Activated CD4-positive, alpha-beta T cell treated with anti-CD3 and anti-CD28 coated beads for 1 hour (primary cell): Measurements from ENCODE around the gene BMAL1.
A peak's percentile ranks its signal among the peaks of the same experiment; 100 is the strongest.
"Not testable (repeated sequence)": the region's sequence is repeated elsewhere in the genome, so short reads cannot be mapped to it uniquely, and the experiment has no call there.

Source experiments
- DNase-seq: peaks from one replicate; pipeline ENCODE4 v3.0.0-alpha.2; 2020

Gene BMAL1

DNA sequence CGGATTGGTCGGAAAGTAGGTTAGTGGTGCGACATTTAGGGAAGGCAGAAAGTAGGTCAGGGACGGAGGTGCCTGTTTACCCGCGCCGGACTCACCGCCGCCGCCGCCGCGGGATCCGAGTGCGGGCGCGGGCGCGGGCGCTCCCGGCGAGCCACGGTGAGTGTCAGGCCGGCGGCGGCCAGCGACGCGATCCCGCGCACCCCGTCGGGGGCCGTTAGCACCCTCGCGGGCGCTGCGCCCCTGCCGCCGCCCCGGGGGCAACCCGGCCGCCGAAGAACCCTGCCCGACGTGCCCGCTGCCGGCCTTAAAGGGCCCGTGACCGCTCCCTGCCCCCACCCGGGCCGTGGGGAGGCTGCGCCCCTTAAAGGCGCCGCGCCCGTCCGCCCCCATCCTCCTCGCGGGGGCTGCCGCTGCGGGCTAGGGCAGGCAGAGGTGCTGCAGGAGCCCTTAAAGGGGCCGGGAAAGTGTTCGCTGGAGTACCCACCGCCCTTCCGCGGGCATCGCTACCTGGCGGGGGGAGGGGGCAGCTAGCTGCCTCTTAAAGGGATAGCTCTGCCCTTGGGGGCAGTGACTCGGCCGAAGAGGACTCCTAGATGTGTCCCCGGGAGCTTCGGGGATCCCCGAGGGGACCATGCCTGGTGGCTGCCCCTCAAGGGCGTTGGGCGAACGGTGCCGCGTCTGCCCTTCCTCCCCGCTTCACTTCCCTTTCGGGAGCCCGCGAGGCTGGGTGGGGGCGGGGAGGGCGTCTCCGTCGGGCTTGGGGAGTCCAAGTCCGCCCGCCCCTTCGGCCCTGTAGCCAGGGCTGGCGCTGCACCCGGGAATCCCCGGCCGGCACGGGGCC, at the start of gene BMAL1:
Gene BMAL1 (plus strand): TSS at position 23 of the 841 bp plus-strand sequence. CDS start 76,519 bp downstream, outside the sequence.
- peak; percentile 23 for DNase-seq

DNA sequence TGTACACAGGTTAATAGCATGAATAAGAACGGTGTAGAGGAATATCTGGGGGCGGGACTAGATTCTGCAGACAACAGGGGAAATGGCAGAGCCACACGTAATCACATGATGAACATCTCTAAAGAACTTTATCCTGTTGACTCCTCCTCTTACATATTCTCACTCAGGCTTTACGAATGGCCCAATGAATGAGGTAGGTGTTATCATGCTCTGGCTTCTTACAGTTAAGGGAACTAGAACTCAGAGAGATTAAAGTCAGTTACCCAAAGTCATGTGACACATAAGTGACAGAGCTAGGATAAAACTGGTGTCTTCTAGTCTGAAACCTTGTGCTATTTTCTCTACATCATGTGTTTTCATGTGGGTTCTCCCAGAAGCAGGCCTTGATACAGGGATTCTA, 49.0 kb upstream of the BMAL1 start:
- no peak for DNase-seq

DNA sequence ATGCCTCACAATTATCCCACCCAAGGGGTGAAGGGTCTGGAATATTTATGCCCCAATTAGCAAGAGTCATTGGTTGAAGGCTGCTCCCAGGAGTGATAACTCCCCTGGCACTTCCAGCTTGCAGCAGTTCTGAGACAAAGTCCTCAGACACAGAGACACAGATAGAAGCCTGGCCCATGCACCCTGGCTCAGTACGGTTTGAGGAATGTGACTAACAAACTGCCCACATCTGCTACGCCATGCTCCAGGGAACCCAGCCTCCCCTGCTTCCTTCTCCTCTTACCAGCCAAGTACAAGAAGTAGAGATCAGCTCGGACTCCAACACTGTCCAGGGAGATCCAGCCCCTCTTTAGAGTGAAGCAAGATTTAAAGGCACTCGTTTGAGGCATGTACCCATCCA, 48.5 kb upstream of the BMAL1 start:
- DNase-seq, result no peak

DNA sequence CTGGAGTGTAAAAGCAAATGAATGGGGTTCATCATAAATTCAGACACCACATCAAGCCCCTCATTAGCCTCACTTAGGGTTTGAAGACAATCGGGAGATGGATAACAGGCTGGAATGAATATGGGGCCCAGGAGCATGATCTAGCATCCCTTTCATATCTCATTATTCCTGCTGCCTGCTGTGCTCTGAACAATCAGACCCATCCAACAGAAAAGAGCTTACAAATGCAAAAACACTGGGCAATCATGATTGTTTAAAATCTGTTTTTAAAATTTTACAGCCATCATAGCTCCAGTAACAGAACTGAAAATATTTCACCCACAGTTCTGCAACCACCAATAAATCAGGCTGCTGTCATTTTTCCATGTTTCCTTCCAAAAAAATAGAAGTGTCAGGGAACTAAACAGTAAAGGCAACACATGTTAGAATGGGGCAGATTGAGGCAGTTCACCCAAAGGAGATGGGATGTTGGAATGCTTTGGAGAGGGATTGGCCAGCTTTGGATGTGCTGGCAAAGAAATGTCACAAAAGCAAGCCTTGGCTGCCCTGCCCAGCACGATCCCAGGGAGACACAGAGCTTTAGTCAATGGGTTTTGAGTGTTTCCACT, 47.8 kb upstream of the BMAL1 start:
- DNase-seq, result no peak

DNA sequence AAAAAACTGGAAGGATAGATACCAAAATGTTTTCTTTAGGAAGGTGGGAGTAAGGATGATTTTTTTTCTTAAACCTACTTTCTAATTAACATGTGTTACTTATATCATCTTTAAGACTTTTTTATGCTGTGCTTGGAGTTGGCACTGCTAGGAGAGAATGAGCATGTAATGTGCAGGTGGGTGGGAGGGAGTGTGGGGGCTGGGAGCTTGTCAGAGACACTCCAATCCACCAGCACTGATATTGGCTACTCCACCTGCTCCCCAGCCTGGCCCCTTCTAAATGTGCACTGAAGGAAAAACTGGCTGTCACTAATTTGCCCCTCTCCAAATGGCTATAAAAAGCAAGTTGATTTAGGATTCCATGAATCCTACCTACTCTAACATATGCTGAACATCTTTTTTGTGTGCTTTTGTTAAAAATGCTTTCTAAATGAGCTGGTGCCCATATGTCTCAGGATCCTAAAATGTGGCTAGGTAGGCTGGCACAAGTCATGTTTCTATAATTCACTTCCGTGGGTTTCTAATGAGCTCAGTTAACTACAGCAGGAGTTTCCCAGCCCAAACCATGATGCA, 44.3 kb upstream of the BMAL1 start:
- DNase-seq, result no peak

DNA sequence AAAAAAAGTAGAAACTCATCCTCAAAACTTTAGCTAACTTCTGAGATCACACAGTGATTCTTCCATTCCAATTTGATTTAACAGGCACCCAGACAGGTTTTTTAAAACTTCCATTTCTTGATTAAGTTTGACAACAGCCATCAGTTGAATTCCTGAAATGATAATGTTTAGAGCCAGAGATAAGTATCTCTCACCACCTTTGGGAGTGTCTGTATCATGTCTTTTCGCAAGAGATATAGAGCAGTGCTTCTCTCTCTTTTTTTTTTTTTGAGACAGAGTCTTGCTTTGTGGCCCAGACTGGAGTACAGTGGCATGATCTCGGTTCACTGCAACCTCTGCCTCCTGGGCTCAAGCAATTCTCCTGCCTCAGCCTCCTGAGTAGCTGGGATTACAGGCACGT, 41.7 kb upstream of the BMAL1 start:
- DNase-seq, result no peak

DNA sequence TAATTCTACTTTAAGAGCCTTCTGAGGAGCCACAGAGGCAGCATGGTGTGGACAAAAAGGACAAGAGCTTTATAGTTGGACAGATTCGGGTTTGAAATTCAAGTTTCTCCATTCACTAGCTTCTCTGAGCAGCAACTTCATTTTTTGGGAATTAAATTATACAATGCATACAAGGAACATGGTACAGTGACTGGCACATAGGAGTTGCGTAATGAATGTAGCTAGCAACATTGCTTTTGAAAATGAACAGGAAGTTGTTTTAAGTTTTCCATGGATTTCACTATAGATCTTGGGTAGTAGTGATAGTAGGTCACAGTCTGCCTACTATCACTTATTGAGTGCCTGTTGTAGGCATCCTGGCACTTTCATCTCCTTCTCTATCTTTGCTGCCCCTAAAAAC, 41.0 kb upstream of the BMAL1 start:
- no peak for DNase-seq

DNA sequence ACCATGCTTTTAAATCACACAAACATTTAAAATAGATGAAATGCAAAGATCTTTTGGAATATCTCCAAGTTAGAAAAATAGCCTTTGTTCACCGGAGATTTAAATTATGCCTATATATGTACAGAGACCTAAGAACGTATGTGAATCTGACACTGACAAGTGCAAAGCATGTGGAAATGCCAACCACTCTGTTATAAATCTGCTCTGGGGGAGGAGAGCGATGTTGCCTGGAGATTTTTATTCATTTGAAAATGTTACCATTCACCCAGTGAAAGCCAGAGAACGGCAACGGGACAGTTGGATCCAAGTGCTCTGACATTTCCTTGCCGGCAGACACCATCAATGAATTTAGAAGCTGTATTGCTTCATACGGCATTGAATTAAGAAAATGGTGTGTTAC, 39.8 kb upstream of the BMAL1 start:
- no peak for DNase-seq

DNA sequence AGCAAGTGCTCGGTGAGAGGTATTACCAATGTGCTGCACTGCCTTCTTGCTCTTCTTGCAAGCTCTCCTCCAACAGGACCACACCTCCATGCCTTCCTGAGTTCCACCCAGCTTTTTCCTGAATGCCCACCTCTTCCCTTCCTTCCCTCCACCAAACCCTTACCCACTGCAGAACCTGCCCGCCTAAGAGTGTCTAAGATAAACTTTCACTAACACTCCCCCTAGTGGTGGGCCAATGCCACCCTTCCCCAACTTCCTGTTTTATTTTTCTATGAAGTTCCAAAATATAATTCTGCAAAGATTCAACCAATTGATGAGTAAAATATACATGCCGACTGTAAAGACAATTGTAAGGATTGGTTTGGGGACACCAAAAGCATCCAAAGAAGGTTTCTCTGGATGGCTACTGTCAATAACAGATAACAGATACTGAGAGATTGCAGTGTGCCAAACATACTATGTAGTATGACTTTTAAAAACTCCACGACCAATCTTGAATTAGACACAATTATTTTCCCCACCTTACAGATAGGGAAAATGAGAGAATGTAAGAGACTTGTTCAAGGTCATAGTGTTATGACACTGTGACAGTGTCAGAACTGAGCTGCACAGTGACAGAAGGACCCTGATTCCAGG, 38.6 kb upstream of the BMAL1 start:
- peak; percentile 28 for DNase-seq

DNA sequence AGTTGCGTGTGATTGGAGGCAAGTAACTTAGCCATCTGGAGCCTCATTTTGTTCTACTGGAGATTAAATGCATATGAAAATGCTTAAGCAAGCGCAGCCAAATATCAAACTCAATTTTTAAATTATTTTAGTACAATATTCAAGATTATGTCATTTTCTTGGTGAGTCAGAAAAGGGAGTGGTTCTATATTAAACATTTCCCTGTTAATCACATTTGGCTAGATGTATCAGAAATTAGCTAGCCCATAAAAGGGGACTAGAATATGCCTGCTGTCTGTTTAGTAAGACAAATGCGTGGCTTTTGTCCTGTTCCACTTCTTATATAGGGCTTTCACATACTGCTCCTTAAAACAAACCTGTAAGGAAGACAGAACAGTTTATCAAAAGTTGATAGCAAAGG, 35.0 kb upstream of the BMAL1 start:
- DNase-seq, result no peak

DNA sequence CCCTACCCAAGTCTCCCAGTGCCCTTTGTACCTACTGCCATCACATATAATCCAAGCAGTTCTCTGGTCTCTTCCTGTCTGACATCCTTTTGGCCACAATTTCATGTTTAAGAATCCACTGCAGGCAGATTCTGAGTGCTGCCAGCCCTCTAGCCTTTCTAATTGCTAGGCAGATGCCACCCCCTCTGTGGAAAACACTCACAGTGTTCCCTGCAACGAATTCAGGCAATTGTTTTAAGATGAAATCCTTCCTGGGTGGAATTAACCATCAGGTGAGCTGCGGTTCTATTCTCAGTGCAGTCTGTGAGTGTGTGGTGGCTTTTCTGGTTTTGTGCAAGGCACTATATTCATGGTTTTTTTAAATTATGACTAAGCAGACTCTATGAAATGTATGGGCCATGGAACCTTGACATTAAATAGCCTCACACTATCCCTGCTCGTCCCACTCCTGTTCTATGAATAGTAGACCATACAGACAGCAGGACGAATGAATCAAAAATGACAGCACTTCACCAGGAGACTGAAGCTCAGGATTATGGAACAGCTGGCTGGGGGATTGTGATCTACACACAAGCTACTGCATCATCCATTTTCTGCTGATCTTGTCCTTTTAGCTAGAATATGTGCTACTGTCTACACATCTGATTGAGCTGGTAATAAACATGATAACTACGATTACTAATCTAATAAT, 29.8 kb upstream of the BMAL1 start:
- no peak for DNase-seq

DNA sequence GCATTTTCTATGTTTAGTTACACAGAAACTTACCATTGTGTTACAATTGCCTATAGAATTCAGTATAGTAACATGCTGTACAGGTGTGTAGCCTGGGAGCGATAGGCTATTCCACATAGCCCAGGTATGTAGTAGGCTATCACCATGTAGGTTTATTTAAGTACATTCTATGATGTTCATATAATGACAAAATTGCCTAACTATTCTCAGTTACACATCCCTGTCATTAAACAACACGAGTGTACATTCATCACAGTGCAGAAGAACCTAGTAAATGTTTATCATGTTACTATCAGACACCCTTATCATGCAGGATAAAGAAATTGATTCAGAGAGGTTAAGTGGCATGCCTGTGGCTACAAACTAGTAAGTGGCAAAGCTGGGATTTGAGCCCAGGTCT, 28.4 kb upstream of the BMAL1 start:
- DNase-seq, result no peak

DNA sequence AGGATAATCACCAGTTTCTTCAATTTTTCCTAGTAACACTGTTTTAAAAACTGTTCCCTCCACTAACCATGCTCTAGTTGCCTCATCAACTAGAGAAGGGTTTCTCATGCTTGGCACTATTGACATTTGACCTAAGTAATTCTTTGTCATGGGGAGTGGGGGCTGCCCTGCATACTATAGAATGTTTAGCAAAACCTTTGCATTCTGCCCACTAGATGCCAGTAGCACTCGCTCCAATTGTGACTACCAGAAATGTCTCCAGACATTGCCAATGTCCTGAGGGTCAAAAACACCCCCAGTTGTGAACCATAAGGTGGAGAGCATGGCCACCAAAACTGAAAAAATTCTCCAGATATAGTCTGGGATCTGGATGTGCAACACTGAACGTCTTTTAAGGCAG, 27.6 kb upstream of the BMAL1 start:
- DNase-seq, result no peak

DNA sequence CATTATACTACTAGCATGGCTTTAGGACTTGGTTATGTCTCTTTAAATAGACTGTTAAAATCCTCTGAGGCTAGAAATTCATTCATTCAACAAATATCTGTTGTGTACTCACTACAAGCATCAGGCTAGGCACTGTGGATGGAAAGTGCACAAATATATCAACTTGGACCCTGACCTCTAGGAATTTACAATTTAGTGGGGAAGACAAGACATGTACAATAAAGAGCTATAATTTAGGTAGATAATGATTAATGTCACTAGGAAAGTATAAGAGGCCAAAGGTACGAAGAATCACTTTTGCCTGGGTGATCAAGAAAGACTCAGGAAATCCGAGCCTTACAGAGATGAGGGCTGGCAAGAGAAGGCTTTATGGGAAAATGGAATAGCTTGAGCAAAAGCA, 25.6 kb upstream of the BMAL1 start:
- no peak for DNase-seq

DNA sequence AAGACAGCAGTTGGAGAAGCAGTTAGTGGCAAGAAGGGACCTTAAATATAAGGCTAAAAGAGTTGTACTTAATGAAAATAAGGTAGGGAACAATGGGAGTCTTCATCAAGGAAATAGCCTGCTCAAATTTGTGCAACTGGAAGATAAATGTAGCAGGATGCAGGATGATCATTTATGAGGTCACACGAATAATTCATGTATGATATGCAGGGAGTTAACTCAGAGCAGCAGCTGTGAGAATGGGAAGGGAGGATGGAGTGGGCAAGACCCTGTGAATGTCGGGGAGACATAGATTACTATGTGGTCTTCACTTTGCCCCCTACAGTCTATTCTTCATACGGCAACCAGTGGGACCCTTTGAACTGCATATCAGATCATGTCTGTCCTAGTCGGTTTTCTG, 25.2 kb upstream of the BMAL1 start:
- no peak for DNase-seq

DNA sequence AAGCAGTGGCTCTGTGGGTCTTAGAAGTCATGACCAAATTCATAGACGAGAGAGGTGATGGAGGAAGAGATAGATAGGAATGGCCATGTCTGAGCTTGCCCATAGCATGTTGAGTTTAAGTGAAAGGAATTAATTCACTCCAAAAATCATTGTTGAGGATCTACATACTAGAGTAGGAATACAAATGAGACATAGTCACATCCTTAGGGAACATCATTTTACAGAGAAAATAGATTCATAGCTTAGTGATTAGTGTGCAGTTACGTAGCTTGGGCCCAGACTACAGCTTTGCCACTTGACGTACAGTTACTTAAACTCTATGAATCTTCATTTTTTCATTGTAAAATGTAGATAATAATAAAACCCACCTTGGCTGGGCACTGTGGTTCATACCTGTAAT, 21.4 kb upstream of the BMAL1 start:
- DNase-seq, result no peak

DNA sequence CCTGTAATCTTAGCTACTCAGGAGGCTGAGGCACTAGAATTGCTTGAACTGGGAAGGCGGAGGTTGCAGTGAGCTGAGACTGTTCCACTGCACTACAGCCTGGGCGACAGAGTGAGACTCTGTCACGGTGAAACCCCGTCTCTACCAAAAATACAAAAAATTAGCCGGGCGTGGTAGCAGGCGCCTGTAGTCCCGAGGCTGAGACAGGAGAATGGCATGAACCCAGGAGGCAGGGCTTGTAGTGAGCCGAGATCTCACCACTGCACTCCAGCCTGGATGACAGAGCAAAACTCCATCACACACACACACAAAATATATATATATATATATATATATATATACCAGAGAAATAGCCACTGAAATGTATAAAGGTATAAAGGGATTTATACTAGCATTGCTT, 19.5 kb upstream of the BMAL1 start:
- not testable (repeated sequence) for DNase-seq

DNA sequence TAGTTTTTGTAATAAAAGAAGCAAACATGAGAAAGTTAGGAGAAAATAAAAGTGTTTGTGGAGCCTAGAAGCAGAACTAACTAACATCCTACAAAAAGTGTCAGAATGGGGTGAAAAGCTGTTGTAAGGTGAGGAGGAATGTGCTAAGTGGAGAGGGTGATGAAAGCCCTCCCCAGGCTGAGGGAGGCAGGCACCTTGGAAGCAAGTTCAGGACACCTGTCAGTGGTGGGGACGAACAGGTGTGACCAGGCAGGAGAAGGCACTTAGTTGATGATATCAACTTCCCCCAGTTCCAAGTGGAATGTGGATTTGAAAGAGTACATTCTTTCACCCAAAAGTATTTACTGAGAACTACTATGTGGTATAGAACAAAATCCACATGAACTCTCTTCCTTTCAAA, 18.7 kb upstream of the BMAL1 start:
- no peak for DNase-seq

DNA sequence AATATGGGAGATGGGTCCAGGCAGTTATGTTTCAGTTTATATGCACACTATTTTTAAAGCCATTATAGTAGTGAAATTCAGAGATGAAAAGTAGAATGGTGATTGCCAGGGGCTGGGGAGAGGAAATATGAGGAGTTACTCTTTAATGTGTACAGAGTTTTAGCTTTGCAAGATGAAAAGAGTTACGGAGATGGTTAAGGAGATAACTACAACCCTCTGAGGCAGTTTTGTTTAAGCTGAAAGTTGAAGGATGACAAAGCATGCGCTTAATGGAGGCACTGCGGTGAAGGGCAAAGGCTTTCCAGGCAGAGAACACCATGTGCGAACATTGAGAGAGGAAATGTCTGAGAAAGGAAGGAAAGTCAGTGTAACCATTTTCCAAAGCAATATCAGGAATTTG, 18.2 kb upstream of the BMAL1 start:
- no peak for DNase-seq

DNA sequence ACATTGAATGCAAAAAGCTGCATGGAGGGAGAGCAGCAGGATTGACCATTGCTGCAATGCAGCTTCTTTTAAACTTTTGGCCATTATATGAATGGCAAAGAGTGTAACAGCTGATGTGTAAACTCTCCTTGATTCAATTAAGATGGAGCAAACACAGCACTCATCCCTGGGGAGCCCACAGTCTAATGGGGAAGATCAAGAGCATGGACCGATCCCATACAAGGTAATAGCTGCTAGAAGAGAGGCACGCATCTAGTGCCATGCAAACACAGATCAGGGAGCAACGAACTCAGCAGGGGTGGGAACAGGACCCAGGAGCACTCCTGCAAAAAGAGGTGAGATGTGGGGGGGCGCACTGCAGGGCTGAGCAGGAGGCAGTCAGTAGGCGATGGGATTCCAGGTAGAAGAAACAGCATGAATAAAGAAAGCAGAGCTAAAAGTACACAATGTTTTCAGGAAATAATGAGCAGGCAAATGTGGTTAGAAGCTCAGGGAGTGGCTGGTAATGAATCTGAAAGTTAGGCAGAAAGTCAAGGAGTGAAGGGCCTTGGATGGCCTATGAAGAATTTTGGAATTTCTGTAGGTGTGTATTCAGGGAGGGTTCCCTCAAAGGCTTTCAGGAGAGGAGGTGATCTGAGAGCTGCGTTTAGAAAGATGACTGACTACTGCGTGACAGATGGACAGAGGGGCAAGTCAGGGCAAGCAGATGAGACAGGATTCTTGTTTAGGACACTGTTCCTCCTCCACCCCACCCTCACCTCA, 17.2 kb upstream of the BMAL1 start:
- no peak for DNase-seq

DNA sequence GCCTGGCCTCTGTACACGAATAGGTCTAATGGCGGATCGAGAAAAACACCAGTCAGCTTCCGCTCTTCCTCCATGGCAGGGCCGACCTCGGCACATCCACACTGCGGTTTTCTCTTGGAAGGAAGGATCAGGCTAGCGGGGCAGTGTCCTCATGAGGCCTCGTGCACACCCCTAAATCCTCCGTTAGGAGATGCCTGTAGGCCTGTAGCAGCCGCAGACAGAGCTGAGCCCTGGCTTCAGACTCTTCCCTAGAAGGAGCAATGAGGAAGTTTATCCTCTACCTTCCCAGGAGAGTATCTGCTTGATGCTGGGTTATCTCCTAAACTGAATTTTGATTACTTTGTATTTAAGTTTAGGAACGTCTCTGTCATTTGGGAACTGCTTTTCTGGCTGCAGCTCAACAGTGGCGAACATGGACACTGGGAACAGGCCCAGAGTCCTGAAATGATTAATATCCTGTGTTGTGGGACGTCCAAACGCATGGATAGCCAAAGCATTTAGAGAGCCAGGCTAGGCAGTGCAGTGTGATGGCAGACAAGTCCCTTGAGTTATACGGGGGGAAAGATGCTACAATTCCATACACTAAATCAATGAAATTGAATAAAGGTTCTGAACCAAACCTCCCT, 16.5 kb upstream of the BMAL1 start:
- DNase-seq, result no peak

DNA sequence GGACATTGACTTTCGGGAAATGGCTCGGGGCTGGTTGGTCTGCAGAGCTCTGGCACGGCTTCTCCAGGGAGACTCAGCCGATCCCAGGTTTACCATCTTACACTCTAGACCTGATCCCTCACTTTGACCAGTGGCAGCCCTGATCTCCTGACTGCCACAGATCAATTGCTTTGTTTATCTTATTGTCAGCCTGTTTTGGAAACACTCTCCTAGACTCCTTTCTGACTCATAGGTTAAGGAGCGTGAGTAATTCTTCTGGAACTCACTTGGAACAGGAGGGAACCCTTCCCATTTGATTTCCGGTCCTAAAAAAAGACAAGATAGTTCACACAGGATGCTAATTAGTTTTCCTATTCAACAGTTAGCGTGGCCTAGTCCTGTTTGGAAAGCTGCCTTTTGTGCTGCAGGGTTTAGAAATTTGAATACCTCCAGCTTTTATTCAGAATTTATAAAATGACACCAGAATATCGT, 16.0 kb upstream of the BMAL1 start:
- no peak for DNase-seq
